Skin epidermis (tissue), 12 donors: ENCODE results near the gene STPG4.

ENCODE experiments used
- H3K27ac ChIP-seq, 21 experiments: fragments of 200-600 bp; sonication (generic) in 11 of 21; one replicate each; pipeline ENCODE4 v1.5.0; 2020; ENCODE audit warnings: mild to moderate bottlenecking in 3 of 21, inconsistent platforms in 2 of 21, moderate library complexity in 2 of 21
- H3K4me3 ChIP-seq, 7 experiments: fragments of 200-600 bp; sonication (generic) in 2 of 7; one replicate each; pipeline ENCODE4 v1.5.0; 2020; ENCODE audit warnings: inconsistent platforms in 2 of 7, mild to moderate bottlenecking in 2 of 7, moderate library complexity in 1 of 7

Gene STPG4

GRCh38 chr2:47063538-47063930 lies 91.6 kb downstream of the STPG4 start:
- Histone ChIP-seq H3K27ac (peak overlapping the region in 11 of 21 experiments; percentile 6 to 65 (median 14)), H3K4me3 (no peak overlapping the region)

GRCh38 chr2:47062681-47063537 lies 92.2 kb downstream of the STPG4 start:
- no peak overlapping the region for H3K4me3 ChIP-seq
- H3K27ac ChIP-seq: peak overlapping the region in 10 of 21 experiments; percentile 6 to 65 (median 26)

- Histone ChIP-seq H3K27ac (peak overlapping the region in 7 of 21 experiments; percentile 9 to 55 (median 24)), H3K4me3 (no peak overlapping the region)
Measured at GRCh38 chr2:47061944-47062678, 93.0 kb downstream of the STPG4 start.

- Histone ChIP-seq H3K27ac (peak overlapping the region in 6 of 21 experiments; percentile 20 to 55 (median 29)), H3K4me3 (no peak overlapping the region)
Measured at GRCh38 chr2:47060652-47061170, 94.4 kb downstream of the STPG4 start.

GRCh38 chr2:47058003-47058931 lies 96.8 kb downstream of the STPG4 start:
- Histone ChIP-seq H3K4me3 (no peak overlapping the region), H3K27ac (peak overlapping the region in 20 of 21 experiments; percentile 57 to 87 (median 75))

GRCh38 chr2:47057687-47058002 lies 97.5 kb downstream of the STPG4 start:
- Histone ChIP-seq H3K27ac (peak overlapping the region in 20 of 21 experiments; percentile 57 to 87 (median 75)), H3K4me3 (no peak overlapping the region)

GRCh38 chr2:47056868-47057686 lies 98.0 kb downstream of the STPG4 start:
- Histone ChIP-seq H3K27ac (peak overlapping the region in 20 of 21 experiments; percentile 57 to 87 (median 75)), H3K4me3 (no peak overlapping the region)

- peak overlapping the region in 20 of 21 experiments; percentile 63 to 87 (median 75) for H3K27ac ChIP-seq
- H3K4me3 ChIP-seq: no peak overlapping the region
Measured at GRCh38 chr2:47056374-47056773, 98.7 kb downstream of the STPG4 start.

GRCh38 chr2:47054868-47055267 lies 100.2 kb downstream of the STPG4 start:
- Histone ChIP-seq H3K27ac (peak overlapping the region in 5 of 21 experiments; percentile 47 to 87 (median 80)), H3K4me3 (no peak overlapping the region)

GRCh38 chr2:47054036-47054555 lies 101.0 kb downstream of the STPG4 start:
- no peak overlapping the region for H3K4me3 ChIP-seq
- no peak overlapping the region for H3K27ac ChIP-seq

- Histone ChIP-seq H3K27ac (no peak overlapping the region), H3K4me3 (no peak overlapping the region)
Measured at GRCh38 chr2:47052847-47053246, 102.3 kb downstream of the STPG4 start.

- Histone ChIP-seq H3K27ac (no peak overlapping the region), H3K4me3 (no peak overlapping the region)
Measured at GRCh38 chr2:47051562-47051961, 103.5 kb downstream of the STPG4 start.

GRCh38 chr2:47050762-47051161 lies 104.3 kb downstream of the STPG4 start:
- H3K27ac ChIP-seq: no peak overlapping the region

GRCh38 chr2:47050021-47050760 lies 104.9 kb downstream of the STPG4 start:
- H3K27ac ChIP-seq: peak overlapping the region in 2 of 21 experiments; percentile 29 to 49
- no peak overlapping the region for H3K4me3 ChIP-seq

More at GRCh38 chr2:47050762-47051161, 104.3 kb downstream of the STPG4 start:
- H3K4me3 ChIP-seq: no peak overlapping the region

GRCh38 chr2:47049502-47049901 lies 105.6 kb downstream of the STPG4 start:
- Histone ChIP-seq H3K4me3 (no peak overlapping the region), H3K27ac (peak overlapping the region in 5 of 21 experiments; percentile 9 to 49 (median 26))

- Histone ChIP-seq H3K4me3 (no peak overlapping the region), H3K27ac (peak overlapping the region in 6 of 21 experiments; percentile 2 to 49 (median 22))
Measured at GRCh38 chr2:47048801-47049480, 106.2 kb downstream of the STPG4 start.

GRCh38 chr2:47046271-47046670 lies 108.8 kb downstream of the STPG4 start:
- Histone ChIP-seq H3K27ac (peak overlapping the region in 4 of 21 experiments; percentile 20 to 43 (median 29)), H3K4me3 (no peak overlapping the region)
